A549 (cell line): ENCODE results near the gene ZMYND19. TPM values are rescaled to one million over a fixed set of nuclear protein-coding genes. Genes with fewer than 3 reads are reported as not detected.

ENCODE experiments used
- ATAC-seq, 2 experiments: fragments of 200-7000 bp in 1 of 2; fragments of >200 bp in 1 of 2; cut with Nextera tagmentation in 1 of 2; cut with Tn5 transposase in 1 of 2; 3 replicates each; pipeline versions ENCODE4 v1.8.0 to v1.9.1; 2018 to 2020; ENCODE audit warnings: mild to moderate bottlenecking in 1 of 2, moderate library complexity in 1 of 2
- CTCF ChIA-PET: fragments of 300-600 bp; sonication (Branson Sonifier 250); formaldehyde crosslinking; extraction: SDS; loops from one replicate; lab custom pipeline; 2021; ENCODE audit warnings: antibody characterized with exemption, inconsistent platforms; lab: Yijun Ruan, JAX
- POLR2A ChIA-PET: fragments of 350-600 bp; formaldehyde crosslinking; extraction: SDS; loops from one replicate; lab custom pipeline; 2021; ENCODE audit warnings: antibody characterized with exemption, inconsistent platforms; lab: Yijun Ruan, JAX
- DNase-seq, 2 experiments: peaks; one replicate each; pipeline versions ENCODE4 v3.0.0 to v3.0.0-alpha.2; 2011 to 2016; ENCODE audit warnings: low read depth in 1 of 2, low spot score in 1 of 2
- FAIRE-seq: peaks from 2 replicates; lab custom pipeline; 2011; peaks lifted over from hg19 to GRCh38; lab: Jason Lieb, UNC
- H3K27ac ChIP-seq, 2 experiments: fragments of >200 bp; sonication (Bioruptor Twin); formaldehyde crosslinking; 3 replicates each; pipeline ENCODE4 v1.5.1; 2016 to 2017
- H3K4me1 ChIP-seq: fragments of >200 bp; sonication (Bioruptor Twin); formaldehyde crosslinking; 3 replicates; pipeline ENCODE4 v1.6.1; 2016
- H3K4me2 ChIP-seq: fragments of >200 bp; sonication (Bioruptor Twin); formaldehyde crosslinking; 3 replicates; pipeline ENCODE4 v1.6.1; 2016
- H3K4me3 ChIP-seq: fragments of >200 bp; sonication (Bioruptor Twin); formaldehyde crosslinking; 3 replicates; pipeline ENCODE4 v1.5.1; 2016
- H3K9me3 ChIP-seq: fragments of >200 bp; sonication (Bioruptor Twin); formaldehyde crosslinking; 3 replicates; pipeline ENCODE4 v1.6.1; 2016
- CBX2 ChIP-seq: fragments of 200-600 bp; sonication (generic); IDR thresholded peaks from 2 replicates; pipeline ENCODE4 v1.6.1; 2016; ENCODE audit warnings: low read depth, mild to moderate bottlenecking, borderline replicate concordance
- CHD4 ChIP-seq: fragments of 200-600 bp; sonication (generic); IDR thresholded peaks from 2 replicates; pipeline ENCODE4 v1.6.1; 2016; ENCODE audit warnings: antibody characterized with exemption, mild to moderate bottlenecking, borderline replicate concordance
- EHF ChIP-seq: fragments of 250-450 bp; sonication (Bioruptor Pico); IDR thresholded peaks from 2 replicates; pipeline ENCODE4 v1.5.0; 2020; ENCODE audit warnings: mild to moderate bottlenecking
- GATA3 ChIP-seq: IDR thresholded peaks from 2 replicates; pipeline ENCODE4 v1.6.1; 2012; ENCODE audit warnings: borderline replicate concordance
- HDAC2 ChIP-seq: fragments of 200-600 bp; sonication (generic); IDR thresholded peaks from 2 replicates; pipeline ENCODE4 v1.6.1; 2016
- KDM5A ChIP-seq: fragments of 200-600 bp; sonication (generic); IDR thresholded peaks from 2 replicates; pipeline ENCODE4 v1.6.1; 2016; ENCODE audit warnings: antibody characterized with exemption, mild to moderate bottlenecking
- MAFK ChIP-seq: fragments of 450-650 bp; IDR thresholded peaks from 2 replicates; pipeline ENCODE4 v1.6.1; 2014; ENCODE audit not compliant: partially characterized antibody
- MAZ ChIP-seq: fragments of 150-350 bp; IDR thresholded peaks from 2 replicates; pipeline ENCODE4 v1.6.1; 2014; ENCODE audit warnings: antibody characterized with exemption, low read depth, low read length, borderline replicate concordance
- NFE2L2 ChIP-seq: fragments of 150-350 bp; conservative IDR thresholded peaks from 2 replicates; pipeline ENCODE4 v1.6.1; 2014; ENCODE audit warnings: low read length
- POLR2AphosphoS2 ChIP-seq: conservative IDR thresholded peaks from 2 replicates; pipeline ENCODE4 v1.6.1; 2012; ENCODE audit warnings: low read length, improper control_type of control experiment, inconsistent platforms
- RAD21 ChIP-seq, 2 experiments: fragments of >200 bp in 1 of 2; sonication (Bioruptor Twin) in 1 of 2; formaldehyde crosslinking in 1 of 2; IDR thresholded peaks in 1 of 2; conservative IDR thresholded peaks in 1 of 2; 2 replicates in 1 of 2; 3 replicates in 1 of 2; pipeline ENCODE4 v1.6.1; 2012 to 2018; ENCODE audit warnings: inconsistent platforms in 1 of 2
- RARB ChIP-seq: fragments of 250-450 bp; sonication (Bioruptor Pico); IDR thresholded peaks from 2 replicates; pipeline ENCODE4 v1.8.0; 2021; ENCODE audit warnings: mild to moderate bottlenecking, moderate library complexity
- RFX5 ChIP-seq: fragments of 450-650 bp; IDR thresholded peaks from 2 replicates; pipeline ENCODE4 v1.7.1; 2014; ENCODE audit warnings: antibody characterized with exemption, mild to moderate bottlenecking, moderate library complexity
- SREBF2 ChIP-seq: fragments of 450-650 bp; IDR thresholded peaks from 2 replicates; pipeline ENCODE4 v1.6.1; 2014; ENCODE audit warnings: mild to moderate bottlenecking, moderate library complexity
- TP53 ChIP-seq: fragments of 250-450 bp; sonication (Bioruptor Pico); IDR thresholded peaks from 2 replicates; pipeline ENCODE4 v1.5.0; 2021; ENCODE audit warnings: mild to moderate bottlenecking, moderate library complexity
- ZC3H11A ChIP-seq: fragments of 450-650 bp; IDR thresholded peaks from 2 replicates; pipeline ENCODE4 v1.6.1; 2014; ENCODE audit warnings: antibody characterized with exemption, mild to moderate bottlenecking
- ZFP36 ChIP-seq: fragments of 450-650 bp; IDR thresholded peaks from 2 replicates; pipeline ENCODE4 v1.6.1; 2014; ENCODE audit warnings: borderline replicate concordance; ENCODE audit not compliant: partially characterized antibody
- ZSCAN20 ChIP-seq: fragments of 250-450 bp; sonication (Bioruptor Pico); IDR thresholded peaks from 2 replicates; pipeline ENCODE4 v1.8.0; 2022; ENCODE audit warnings: mild to moderate bottlenecking, moderate library complexity
- WGBS: methylation state at CpG from one replicate; pipeline ENCODE4 v1.1.6; 2017; ENCODE audit errors: missing lambda C conversion rate; 5-methylcytosine and 5-hydroxymethylcytosine counted together
- polyA plus RNA-seq, 4 experiments: library from polyadenylated mRNA; depleted of rRNA in 3 of 4; stranded (reverse); fragments of >200 nt; fragmentation: RNase III in 1 of 4; extraction: RNeasy Plus Mini Kit Qiagen cat#74134 plus additional on column Dnase treatment in 1 of 4; gene quantifications; 2 replicates in 3 of 4; 3 replicates in 1 of 4; pipeline ENCODE4 v1.2.3, GENCODE V29; 2011 to 2017
- TF ChIP-seq, protein P1 (sequence below): fragments of >200 bp; sonication (Bioruptor Twin); formaldehyde crosslinking; IDR thresholded peaks from 3 replicates; pipeline ENCODE4 v1.5.1; 2016
- TF ChIP-seq, protein P2 (sequence below): fragments of >200 bp; sonication (Bioruptor Twin); formaldehyde crosslinking; IDR thresholded peaks from 3 replicates; pipeline ENCODE4 v1.6.1; 2016
- TF ChIP-seq, protein P3 (sequence below): IDR thresholded peaks from 2 replicates; pipeline ENCODE4 v1.6.1; 2012
- TF ChIP-seq, protein P4 (sequence below): fragments of 450-650 bp; IDR thresholded peaks from 2 replicates; pipeline ENCODE4 v1.6.1; 2014; ENCODE audit warnings: antibody characterized with exemption
- TF ChIP-seq, protein P5 (sequence below): fragments of >200 bp; sonication (Bioruptor Twin); formaldehyde crosslinking; IDR thresholded peaks from 2 replicates; pipeline ENCODE4 v1.6.1; 2016

ZMYND19 gene
- polyA plus RNA-seq, 2 of the 4 experiments (the other 2 are of a cell fraction) = 19.6 to 38.7 TPM

DNA sequence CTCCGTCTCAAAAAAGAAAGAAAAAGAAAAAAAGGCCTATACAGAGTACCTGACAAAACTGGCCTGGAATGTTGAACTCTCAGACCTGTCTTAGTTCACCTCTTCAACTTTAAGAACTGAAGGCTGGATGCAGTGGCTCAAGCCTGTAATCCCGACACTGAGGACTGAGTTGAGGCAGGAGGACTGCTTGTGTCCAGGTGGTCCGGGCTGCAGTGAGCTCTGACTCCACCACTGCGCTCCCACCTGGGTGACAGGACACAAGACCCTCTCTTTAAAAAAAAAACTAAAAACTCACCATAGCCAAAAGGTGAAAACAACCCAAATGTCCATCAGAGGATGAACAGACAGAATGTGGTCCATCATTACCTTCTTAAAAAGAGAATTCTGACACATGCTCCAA, 32.2 kb downstream of the ZMYND19 start:
- no peak overlapping the region for H3K27ac ChIP-seq
- no peak overlapping the region for H3K4me3 ChIP-seq
- CTCF ChIA-PET = interaction anchor here (0.6 to 3.2 kb wide), 10 partner anchors 13 to 280 kb away, joined by 3 to 11 read pairs (median 4); partner anchors contain the start of genes DPH7 and TOR4A
- no peak overlapping the region for H3K4me2 ChIP-seq
- TF ChIP-seq HDAC2 (no peak), NFE2L2 (no peak), RARB (CRISPR knock-in tag) (no peak), KDM5A (no peak), ZSCAN20 (CRISPR knock-in tag) (no peak), RFX5 (no peak), RAD21 (conservative IDR thresholded peaks at IDR 0.05 in 1 of 2, IDR thresholded peaks at IDR 0.05 in 1 of 2) (no peak), EHF (CRISPR knock-in tag) (no peak), ZC3H11A (no peak), MAZ (no peak), GATA3 (no peak)
- TF ChIP-seq, protein P1, sequence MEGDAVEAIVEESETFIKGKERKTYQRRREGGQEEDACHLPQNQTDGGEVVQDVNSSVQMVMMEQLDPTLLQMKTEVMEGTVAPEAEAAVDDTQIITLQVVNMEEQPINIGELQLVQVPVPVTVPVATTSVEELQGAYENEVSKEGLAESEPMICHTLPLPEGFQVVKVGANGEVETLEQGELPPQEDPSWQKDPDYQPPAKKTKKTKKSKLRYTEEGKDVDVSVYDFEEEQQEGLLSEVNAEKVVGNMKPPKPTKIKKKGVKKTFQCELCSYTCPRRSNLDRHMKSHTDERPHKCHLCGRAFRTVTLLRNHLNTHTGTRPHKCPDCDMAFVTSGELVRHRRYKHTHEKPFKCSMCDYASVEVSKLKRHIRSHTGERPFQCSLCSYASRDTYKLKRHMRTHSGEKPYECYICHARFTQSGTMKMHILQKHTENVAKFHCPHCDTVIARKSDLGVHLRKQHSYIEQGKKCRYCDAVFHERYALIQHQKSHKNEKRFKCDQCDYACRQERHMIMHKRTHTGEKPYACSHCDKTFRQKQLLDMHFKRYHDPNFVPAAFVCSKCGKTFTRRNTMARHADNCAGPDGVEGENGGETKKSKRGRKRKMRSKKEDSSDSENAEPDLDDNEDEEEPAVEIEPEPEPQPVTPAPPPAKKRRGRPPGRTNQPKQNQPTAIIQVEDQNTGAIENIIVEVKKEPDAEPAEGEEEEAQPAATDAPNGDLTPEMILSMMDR = no peak
- TF ChIP-seq, protein P2, sequence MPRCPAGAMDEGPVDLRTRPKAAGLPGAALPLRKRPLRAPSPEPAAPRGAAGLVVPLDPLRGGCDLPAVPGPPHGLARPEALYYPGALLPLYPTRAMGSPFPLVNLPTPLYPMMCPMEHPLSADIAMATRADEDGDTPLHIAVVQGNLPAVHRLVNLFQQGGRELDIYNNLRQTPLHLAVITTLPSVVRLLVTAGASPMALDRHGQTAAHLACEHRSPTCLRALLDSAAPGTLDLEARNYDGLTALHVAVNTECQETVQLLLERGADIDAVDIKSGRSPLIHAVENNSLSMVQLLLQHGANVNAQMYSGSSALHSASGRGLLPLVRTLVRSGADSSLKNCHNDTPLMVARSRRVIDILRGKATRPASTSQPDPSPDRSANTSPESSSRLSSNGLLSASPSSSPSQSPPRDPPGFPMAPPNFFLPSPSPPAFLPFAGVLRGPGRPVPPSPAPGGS = no peak
- TF ChIP-seq, protein P3, sequence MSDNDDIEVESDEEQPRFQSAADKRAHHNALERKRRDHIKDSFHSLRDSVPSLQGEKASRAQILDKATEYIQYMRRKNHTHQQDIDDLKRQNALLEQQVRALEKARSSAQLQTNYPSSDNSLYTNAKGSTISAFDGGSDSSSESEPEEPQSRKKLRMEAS = no peak
- WGBS = 92% methylated on average over 4 of the region's 4 CpGs
- H3K4me1 ChIP-seq = peaks cover 3% of the 10 kb centered on the region; the same call in 2 of the 3 replicates
- ATAC-seq (no peak), DNase-seq (no peak), FAIRE-seq (no peak)
- POLR2A ChIA-PET = no interaction called here
- H3K9me3 ChIP-seq = no peaks in the 10 kb centered on the region

DNA sequence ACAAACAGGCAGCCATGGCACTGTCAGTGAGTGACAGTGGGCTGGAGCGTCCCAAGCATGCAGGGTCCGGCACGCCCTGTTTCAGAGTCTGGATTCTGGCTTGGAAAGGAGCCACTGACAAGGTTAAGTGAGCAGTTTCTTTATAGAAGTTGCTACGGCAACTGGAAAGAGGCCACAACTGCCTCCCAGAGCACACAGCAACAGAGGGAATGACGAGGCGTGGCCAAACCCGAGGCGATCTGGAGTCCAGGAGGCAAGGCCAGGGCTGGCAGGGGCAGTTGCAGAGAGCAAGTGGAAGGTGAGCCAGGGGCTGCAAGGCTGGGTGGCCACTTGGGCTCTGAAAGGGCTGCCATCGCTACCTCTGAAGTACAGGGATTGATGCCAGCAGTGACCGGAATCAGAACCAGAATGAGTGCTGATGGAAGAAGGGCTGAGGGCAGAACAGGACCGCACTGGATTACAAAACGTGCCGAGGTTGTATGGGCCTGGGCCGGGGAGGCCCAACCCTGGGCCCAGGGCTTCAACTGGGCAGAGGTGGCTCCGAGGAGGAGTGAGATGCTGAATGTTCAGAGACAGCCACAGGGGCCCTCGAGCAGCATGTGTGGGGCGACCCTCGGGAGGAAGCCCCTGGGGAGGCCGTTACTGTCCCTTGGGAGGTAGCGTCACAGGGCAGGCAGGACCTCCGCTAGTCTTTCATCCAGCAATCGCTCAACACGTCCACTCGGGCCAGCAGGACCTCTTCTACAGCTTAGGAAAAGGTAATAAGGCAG, 34.1 kb downstream of the ZMYND19 start:
- TF ChIP-seq MAFK (no peak), RAD21 (conservative IDR thresholded peaks at IDR 0.05 in 1 of 2, IDR thresholded peaks at IDR 0.05 in 1 of 2) (no peak), TP53 (no peak), RARB (CRISPR knock-in tag) (no peak), POLR2AphosphoS2 (no peak), SREBF2 (no peak), NFE2L2 (no peak), ZFP36 (no peak), CBX2 (no peak), HDAC2 (no peak), RFX5 (no peak), CHD4 (no peak)
- TF ChIP-seq, protein P4, sequence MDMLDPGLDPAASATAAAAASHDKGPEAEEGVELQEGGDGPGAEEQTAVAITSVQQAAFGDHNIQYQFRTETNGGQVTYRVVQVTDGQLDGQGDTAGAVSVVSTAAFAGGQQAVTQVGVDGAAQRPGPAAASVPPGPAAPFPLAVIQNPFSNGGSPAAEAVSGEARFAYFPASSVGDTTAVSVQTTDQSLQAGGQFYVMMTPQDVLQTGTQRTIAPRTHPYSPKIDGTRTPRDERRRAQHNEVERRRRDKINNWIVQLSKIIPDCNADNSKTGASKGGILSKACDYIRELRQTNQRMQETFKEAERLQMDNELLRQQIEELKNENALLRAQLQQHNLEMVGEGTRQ = no peak
- TF ChIP-seq, protein P1 = no peak
- TF ChIP-seq, protein P5, sequence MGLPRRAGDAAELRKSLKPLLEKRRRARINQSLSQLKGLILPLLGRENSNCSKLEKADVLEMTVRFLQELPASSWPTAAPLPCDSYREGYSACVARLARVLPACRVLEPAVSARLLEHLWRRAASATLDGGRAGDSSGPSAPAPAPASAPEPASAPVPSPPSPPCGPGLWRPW = no peak
- TF ChIP-seq, protein P2 = no peak

More for the DNA sequence above, 34.1 kb downstream of the ZMYND19 start:
- 89% methylated on average over 24 of the region's 24 CpGs for WGBS
- ATAC-seq = no peak; a peak in 1 of 6 replicates
- DNase-seq = peak in 1 of 2 experiments; percentile 56
- Histone ChIP-seq H3K4me3 (no peak overlapping the region), H3K9me3 (no peaks in the 10 kb centered on the region), H3K4me1 (peaks cover 9% of the 10 kb centered on the region; the same call in 2 of the 3 replicates), H3K4me2 (no peak overlapping the region), H3K27ac (0 out of 6 replicates have a peak overlapping the region, but pooled peaks of 1 of the 2 experiments have one; percentile 23)
- ChIA-PET CTCF (interaction anchor here (1.9 kb wide), 1 partner anchor 11 kb away, joined by 6 read pairs; no protein-coding TSS in a partner anchor), POLR2A (no interaction called here)
- no peak for FAIRE-seq
